HG02870 (cell line): ENCODE data around the gene NFASC.

Source experiments
- ATAC-seq: cut with Tn5 transposase; IDR thresholded peaks from one replicate; pipeline ENCODE4 v1.9.1; 2021; ENCODE audit warnings: mild to moderate bottlenecking, moderate library complexity; ENCODE audit not compliant: unreplicated experiment

Gene NFASC

GRCh38 chr1:205032508-205032907, 161.8 kb downstream of the NFASC start:
- ATAC-seq, result no peak

- no peak for ATAC-seq
Observed at GRCh38 chr1:205037539-205037938, 166.9 kb downstream of the NFASC start.

- ATAC-seq, result no peak
Observed at GRCh38 chr1:205038132-205038786, 167.6 kb downstream of the NFASC start.

- no peak for ATAC-seq
Observed at GRCh38 chr1:205041001-205041715, 170.5 kb downstream of the NFASC start.

GRCh38 chr1:205041998-205042910, 171.6 kb downstream of the NFASC start:
- ATAC-seq, result no peak

- no peak for ATAC-seq
Observed at GRCh38 chr1:205042911-205043806, 172.5 kb downstream of the NFASC start, which contains the start of gene CNTN2. TSS of gene CNTN2 (plus strand) at chr1:205043212. CDS start at chr1:205053186, 9,974 bp downstream.

- no peak for ATAC-seq
Observed at GRCh38 chr1:205043866-205044265, 173.2 kb downstream of the NFASC start.

GRCh38 chr1:205044741-205045140, 174.1 kb downstream of the NFASC start:
- ATAC-seq, result no peak

- no peak for ATAC-seq
Observed at GRCh38 chr1:205045146-205045545, 174.5 kb downstream of the NFASC start.

- ATAC-seq, result no peak
Observed at GRCh38 chr1:205046870-205047269, 176.2 kb downstream of the NFASC start.

- ATAC-seq, result no peak
Observed at GRCh38 chr1:205047764-205048231, 177.1 kb downstream of the NFASC start.

- ATAC-seq, result no peak
Observed at GRCh38 chr1:205048382-205048781, 177.7 kb downstream of the NFASC start.

GRCh38 chr1:205049479-205049878, 178.8 kb downstream of the NFASC start:
- no peak for ATAC-seq

GRCh38 chr1:205052690-205053089, 182.0 kb downstream of the NFASC start:
- ATAC-seq, result no peak

GRCh38 chr1:205053296-205053695, 182.6 kb downstream of the NFASC start:
- ATAC-seq, result no peak

- ATAC-seq, result no peak
Observed at GRCh38 chr1:205054013-205054412, 183.4 kb downstream of the NFASC start.

- ATAC-seq, result no peak
Observed at GRCh38 chr1:205056188-205056611, 185.5 kb downstream of the NFASC start.

- ATAC-seq, result no peak
Observed at GRCh38 chr1:205056956-205057568, 186.4 kb downstream of the NFASC start.

- no peak for ATAC-seq
Observed at GRCh38 chr1:205057808-205058575, 187.3 kb downstream of the NFASC start.
